Neural cell (in vitro differentiated cells): ENCODE measurements around the gene ADCY1.
"Not testable (repeated sequence)": the region's sequence is repeated elsewhere in the genome, so short reads cannot be mapped to it uniquely, and the experiment has no call there.

ENCODE experiments used
- CTCF ChIP-seq: fragments of 450-650 bp; IDR thresholded peaks from 2 replicates; pipeline ENCODE4 v1.5.1; 2014; ENCODE audit warnings: antibody characterized with exemption, mild to moderate bottlenecking, moderate library complexity; ENCODE audit not compliant: poor library complexity, severe bottlenecking
- EP300 ChIP-seq: fragments of 450-650 bp; conservative IDR thresholded peaks from 2 replicates; pipeline ENCODE4 v1.6.1; 2014; ENCODE audit warnings: antibody characterized with exemption, mild to moderate bottlenecking, moderate library complexity; ENCODE audit not compliant: poor library complexity, severe bottlenecking
- EZH2 ChIP-seq: fragments of 200-600, 300-800 bp; shearing (Covaris generic), sonication (generic); IDR thresholded peaks from 2 replicates; pipeline ENCODE4 v1.6.1; 2014; ENCODE audit warnings: antibody characterized with exemption, low read length, borderline replicate concordance, mild to moderate bottlenecking; ENCODE audit not compliant: insufficient read depth, poor library complexity, severe bottlenecking
- MXI1 ChIP-seq: fragments of 450-650 bp; conservative IDR thresholded peaks from 2 replicates; pipeline ENCODE4 v1.6.1; 2014; ENCODE audit warnings: antibody characterized with exemption, mild to moderate bottlenecking; ENCODE audit not compliant: poor library complexity, severe bottlenecking
- POLR2AphosphoS5 ChIP-seq: IDR thresholded peaks from 2 replicates; pipeline ENCODE4 v1.6.1; 2012
- RAD21 ChIP-seq: fragments of 450-650 bp; conservative IDR thresholded peaks from 2 replicates; pipeline ENCODE4 v1.6.1; 2014; ENCODE audit warnings: antibody characterized with exemption, mild to moderate bottlenecking, moderate library complexity
- REST ChIP-seq: IDR thresholded peaks from 2 replicates; pipeline ENCODE4 v1.6.1; 2012; ENCODE audit warnings: borderline replicate concordance
- SMC3 ChIP-seq: fragments of 450-650 bp; conservative IDR thresholded peaks from 2 replicates; pipeline ENCODE4 v1.6.1; 2014; ENCODE audit warnings: antibody characterized with exemption, mild to moderate bottlenecking, moderate library complexity; ENCODE audit not compliant: poor library complexity
- TAF1 ChIP-seq: IDR thresholded peaks from 2 replicates; pipeline ENCODE4 v1.6.1; 2012; ENCODE audit warnings: low read depth

- not testable (repeated sequence) for TF ChIP-seq REST, CTCF, POLR2AphosphoS5, EP300, TAF1, EZH2, MXI1, SMC3, RAD21
Observed at GRCh38 chr7:45748976-45749375, 174.8 kb downstream of the ADCY1 start.
